Fibroblast of lung (primary cell): ENCODE results near the gene OR13C8. TPM values are rescaled to one million over a fixed set of nuclear protein-coding genes. Genes with fewer than 3 reads are reported as not detected.
"Not testable (repeated sequence)": the region's sequence is repeated elsewhere in the genome, so short reads cannot be mapped to it uniquely, and the experiment has no call there.

Experiments
- DNase-seq, 2 donors: peaks; one replicate each; pipeline versions ENCODE4 v3.0.0 to v3.0.0-alpha.2; 2010; ENCODE audit warnings: low read depth in 2 of 2
- H2AFZ ChIP-seq: 2 replicates; pipeline ENCODE4 v1.5.1; 2012; ENCODE audit warnings: low read length, control low read depth, inconsistent platforms
- H3K27ac ChIP-seq: 2 replicates; pipeline ENCODE4 v1.5.1; 2011; ENCODE audit warnings: low read length, control low read depth; ENCODE audit not compliant: insufficient read depth
- H3K27me3 ChIP-seq: 2 replicates; pipeline ENCODE4 v1.5.1; 2011; ENCODE audit warnings: mild to moderate bottlenecking, low read length; ENCODE audit not compliant: control insufficient read depth, insufficient read depth
- H3K36me3 ChIP-seq: 2 replicates; pipeline ENCODE4 v1.5.1; 2011; ENCODE audit warnings: low read length; ENCODE audit not compliant: control insufficient read depth, insufficient read depth
- H3K4me1 ChIP-seq: 2 replicates; pipeline ENCODE4 v1.5.1; 2011; ENCODE audit warnings: low read length; ENCODE audit not compliant: control insufficient read depth, insufficient read depth; ENCODE audit errors: extremely low read depth
- H3K4me2 ChIP-seq: 2 replicates; pipeline ENCODE4 v1.5.1; 2011; ENCODE audit warnings: low read length, control low read depth; ENCODE audit not compliant: insufficient read depth; ENCODE audit errors: extremely low read depth
- H3K4me3 ChIP-seq, 4 experiments: fragments of 200-600 bp in 1 of 4; sonication (generic) in 1 of 4; replicated peaks in 1 of 4; 2 replicates each; pipeline ENCODE4 v1.5.1; 2011 to 2016; ENCODE audit warnings: low read length in 4 of 4, low read depth in 3 of 4, mild to moderate bottlenecking in 3 of 4, control low read depth in 2 of 4, inconsistent platforms in 1 of 4, mixed read lengths in 1 of 4; ENCODE audit not compliant: insufficient read depth in 1 of 4; ENCODE audit errors: control extremely low read depth in 1 of 4
- H3K79me2 ChIP-seq: 2 replicates; pipeline ENCODE4 v1.5.1; 2012; ENCODE audit warnings: mild to moderate bottlenecking, low read length, inconsistent platforms; ENCODE audit not compliant: control insufficient read depth, insufficient read depth
- H3K9ac ChIP-seq: 2 replicates; pipeline ENCODE4 v1.5.1; 2011; ENCODE audit warnings: mild to moderate bottlenecking, low read length, control low read depth; ENCODE audit not compliant: insufficient read depth
- H3K9me3 ChIP-seq: 2 replicates; pipeline ENCODE4 v1.5.1; 2012; ENCODE audit warnings: low read depth, low read length; ENCODE audit not compliant: control insufficient read depth, insufficient read depth
- H4K20me1 ChIP-seq: 2 replicates; pipeline ENCODE4 v1.5.1; 2011; ENCODE audit warnings: low read length; ENCODE audit not compliant: control insufficient read depth, insufficient read depth; ENCODE audit errors: extremely low read depth
- EZH2 ChIP-seq: IDR thresholded peaks from 2 replicates; pipeline ENCODE4 v1.5.1; 2012; ENCODE audit warnings: low read length, control low read depth, mild to moderate bottlenecking; ENCODE audit errors: missing control alignments
- polyA minus RNA-seq: library from RNA; depleted of rRNA, polyadenylated mRNA; stranded (reverse); fragments of >200 nt; gene quantifications from 2 replicates; pipeline ENCODE4 v1.2.3, GENCODE V29; 2011; ENCODE audit warnings: low replicate concordance
- polyA plus RNA-seq, 2 donors: library from polyadenylated mRNA; depleted of rRNA in 1 of 2; stranded (reverse) in 1 of 2; unstranded in 1 of 2; fragments of >200 nt; gene quantifications; 2 replicates each; pipeline ENCODE4 v1.2.1, GENCODE V29; 2011 to 2012; ENCODE audit warnings: missing spikeins in 1 of 2
- total RNA-seq: library from RNA; depleted of rRNA; stranded (reverse); fragments of >200 nt; gene quantifications from 2 replicates; pipeline ENCODE4 v1.2.1, GENCODE V29; 2014
- TF ChIP-seq, protein P1 (sequence below), 2 donors: IDR thresholded peaks in 1 of 2; conservative IDR thresholded peaks in 1 of 2; 1 replicate in 1 of 2; 2 replicates in 1 of 2; pipeline ENCODE4 v1.5.1; 2011 to 2012; ENCODE audit warnings: low read length in 2 of 2, control low read depth in 1 of 2, inconsistent platforms in 1 of 2, low read depth in 1 of 2, mild to moderate bottlenecking in 1 of 2

Gene OR13C8, protein sequence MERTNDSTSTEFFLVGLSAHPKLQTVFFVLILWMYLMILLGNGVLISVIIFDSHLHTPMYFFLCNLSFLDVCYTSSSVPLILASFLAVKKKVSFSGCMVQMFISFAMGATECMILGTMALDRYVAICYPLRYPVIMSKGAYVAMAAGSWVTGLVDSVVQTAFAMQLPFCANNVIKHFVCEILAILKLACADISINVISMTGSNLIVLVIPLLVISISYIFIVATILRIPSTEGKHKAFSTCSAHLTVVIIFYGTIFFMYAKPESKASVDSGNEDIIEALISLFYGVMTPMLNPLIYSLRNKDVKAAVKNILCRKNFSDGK
- total RNA-seq, result not detected in 2 replicates
- polyA plus RNA-seq, result not detected in 2 replicates
- polyA plus RNA-seq (2012), result not detected in 2 replicates
- not detected in 2 replicates for polyA minus RNA-seq

DNA sequence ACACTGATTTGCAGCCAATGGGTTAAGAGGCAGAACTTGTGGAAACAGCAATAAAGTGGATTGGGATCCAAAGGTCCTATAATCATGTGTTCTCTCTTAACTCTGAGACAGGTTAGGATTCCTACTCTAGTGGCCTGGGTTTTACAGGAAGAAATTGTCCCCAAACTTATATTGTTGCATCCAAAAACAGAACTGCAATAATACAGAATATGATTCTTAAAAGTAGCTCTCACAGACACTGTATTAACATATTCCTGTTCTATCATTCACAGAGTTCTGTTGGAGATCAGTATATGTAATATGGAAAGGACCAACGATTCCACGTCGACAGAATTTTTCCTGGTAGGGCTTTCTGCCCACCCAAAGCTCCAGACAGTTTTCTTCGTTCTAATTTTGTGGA, at the start of gene OR13C8:
OR13C8 (plus strand) TSS at position 301 of the 400 bp plus-strand sequence; CDS start at position 301, 0 bp downstream.
- H3K79me2 ChIP-seq, result no peaks in the 10 kb centered on the region
- DNase-seq, result no peak
- no peak within 1 kb of the TSS for H3K9ac ChIP-seq
- no peak within 1 kb of the TSS for H2AFZ ChIP-seq
- H3K36me3 ChIP-seq, result no peaks in the 10 kb centered on the region
- H3K27ac ChIP-seq, result no peak within 1 kb of the TSS
- TF ChIP-seq, protein P1, sequence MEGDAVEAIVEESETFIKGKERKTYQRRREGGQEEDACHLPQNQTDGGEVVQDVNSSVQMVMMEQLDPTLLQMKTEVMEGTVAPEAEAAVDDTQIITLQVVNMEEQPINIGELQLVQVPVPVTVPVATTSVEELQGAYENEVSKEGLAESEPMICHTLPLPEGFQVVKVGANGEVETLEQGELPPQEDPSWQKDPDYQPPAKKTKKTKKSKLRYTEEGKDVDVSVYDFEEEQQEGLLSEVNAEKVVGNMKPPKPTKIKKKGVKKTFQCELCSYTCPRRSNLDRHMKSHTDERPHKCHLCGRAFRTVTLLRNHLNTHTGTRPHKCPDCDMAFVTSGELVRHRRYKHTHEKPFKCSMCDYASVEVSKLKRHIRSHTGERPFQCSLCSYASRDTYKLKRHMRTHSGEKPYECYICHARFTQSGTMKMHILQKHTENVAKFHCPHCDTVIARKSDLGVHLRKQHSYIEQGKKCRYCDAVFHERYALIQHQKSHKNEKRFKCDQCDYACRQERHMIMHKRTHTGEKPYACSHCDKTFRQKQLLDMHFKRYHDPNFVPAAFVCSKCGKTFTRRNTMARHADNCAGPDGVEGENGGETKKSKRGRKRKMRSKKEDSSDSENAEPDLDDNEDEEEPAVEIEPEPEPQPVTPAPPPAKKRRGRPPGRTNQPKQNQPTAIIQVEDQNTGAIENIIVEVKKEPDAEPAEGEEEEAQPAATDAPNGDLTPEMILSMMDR (conservative IDR thresholded peaks at IDR 0.05 in 1 of 2, IDR thresholded peaks at IDR 0.05 in 1 of 2; ENCODE audit: low read depth in 1 of 2, low read length in 2 of 2), result no peak
- TF ChIP-seq EZH2, result no peak
- no peaks in the 10 kb centered on the region for H3K4me1 ChIP-seq
- no peak within 1 kb of the TSS for H3K4me3 ChIP-seq
- H4K20me1 ChIP-seq, result no peaks in the 10 kb centered on the region
- H3K4me2 ChIP-seq, result no peak within 1 kb of the TSS
- no peaks in the 10 kb centered on the region for H3K9me3 ChIP-seq
- no peaks in the 10 kb centered on the region for H3K27me3 ChIP-seq

DNA sequence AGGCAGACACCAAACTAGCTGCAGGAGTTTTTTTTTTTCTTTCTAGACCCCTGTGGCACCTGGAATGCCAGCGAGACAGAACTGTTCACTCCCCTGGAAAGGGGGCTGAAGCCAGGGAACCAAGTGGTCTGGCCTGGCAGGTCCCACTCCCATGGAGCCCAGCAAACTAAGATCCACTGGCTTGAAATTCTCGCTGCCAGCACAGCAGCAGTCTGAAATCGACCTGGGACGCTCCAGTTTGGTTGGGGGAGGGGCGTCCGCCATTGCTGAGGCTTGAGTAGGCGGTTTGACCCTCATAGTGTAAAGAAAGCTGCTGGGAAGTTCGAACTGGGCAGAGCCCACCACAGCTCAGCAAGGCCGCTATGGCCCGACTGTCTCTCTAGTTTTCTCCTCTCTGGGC, 48.7 kb upstream of the OR13C8 start:
- DNase-seq, H3K9ac ChIP-seq, H4K20me1 ChIP-seq, H3K27ac ChIP-seq, H3K4me2 ChIP-seq, H3K36me3 ChIP-seq, H3K27me3 ChIP-seq, H3K4me1 ChIP-seq, H2AFZ ChIP-seq, H3K9me3 ChIP-seq, H3K79me2 ChIP-seq, H3K4me3 ChIP-seq: not testable (repeated sequence)

DNA sequence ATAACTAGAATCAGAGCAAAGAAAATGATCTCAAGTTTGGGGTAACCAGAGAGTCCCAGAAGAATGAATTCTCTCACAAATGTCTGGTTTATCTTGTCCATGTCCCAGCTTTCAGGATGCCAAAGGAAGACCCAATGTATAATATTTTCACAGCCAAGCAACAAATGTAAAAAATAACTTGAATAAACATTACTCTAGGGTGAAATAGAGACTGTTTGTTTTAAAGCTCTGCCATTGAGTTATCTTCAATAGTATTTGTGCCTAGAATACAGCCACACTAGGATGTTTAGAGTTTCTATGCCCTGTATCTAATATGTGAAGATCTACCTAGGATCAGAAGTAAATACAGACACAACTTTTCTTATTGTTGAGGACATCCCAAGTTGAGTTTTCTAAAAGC, 41.9 kb upstream of the OR13C8 start, which contains the start of gene OR13C4:
OR13C4 (minus strand) TSS at position 101 of the 400 bp plus-strand sequence; CDS start at position 101, 0 bp downstream.
- no peak within 1 kb of the TSS for H3K27ac ChIP-seq
- H3K4me3 ChIP-seq, result no peak within 1 kb of the TSS
- no peaks in the 10 kb centered on the region for H3K27me3 ChIP-seq
- H3K9ac ChIP-seq, result no peak within 1 kb of the TSS
- H3K4me2 ChIP-seq, result no peak within 1 kb of the TSS
- no peaks in the 10 kb centered on the region for H3K9me3 ChIP-seq
- no peaks in the 10 kb centered on the region for H3K36me3 ChIP-seq
- no peak within 1 kb of the TSS for H2AFZ ChIP-seq
- no peak for TF ChIP-seq EZH2
- TF ChIP-seq, protein P1 (conservative IDR thresholded peaks at IDR 0.05 in 1 of 2, IDR thresholded peaks at IDR 0.05 in 1 of 2; ENCODE audit: low read depth in 1 of 2, low read length in 2 of 2), result no peak
- no peaks in the 10 kb centered on the region for H3K79me2 ChIP-seq
- no peak for DNase-seq
- no peaks in the 10 kb centered on the region for H4K20me1 ChIP-seq
- no peaks in the 10 kb centered on the region for H3K4me1 ChIP-seq
